DOHH2 (cell line): ENCODE data around the gene TBC1D22A.

Experiments
- H3F3A ChIP-seq: fragments of 200-600 bp; sonication (generic), shearing (Covaris generic); 2 replicates; pipeline ENCODE4 v1.6.0; 2016; ENCODE audit warnings: antibody characterized with exemption, mild to moderate bottlenecking; ENCODE audit not compliant: control insufficient read depth, insufficient read depth
- H3K27ac ChIP-seq: fragments of 200-600 bp; sonication (generic); 2 replicates; pipeline ENCODE4 v1.5.1; 2014; ENCODE audit warnings: low read depth, mild to moderate bottlenecking, low read length, moderate library complexity
- H3K27me3 ChIP-seq: fragments of 200-600 bp; sonication (generic); 2 replicates; pipeline ENCODE4 v1.6.1; 2014; ENCODE audit warnings: mild to moderate bottlenecking, low read length, mixed read lengths; ENCODE audit not compliant: control insufficient read depth
- H3K36me3 ChIP-seq: fragments of 200-600 bp; sonication (generic); 2 replicates; pipeline ENCODE4 v1.6.1; 2014; ENCODE audit warnings: mild to moderate bottlenecking, low read length, moderate library complexity, mixed read lengths; ENCODE audit not compliant: control insufficient read depth
- H3K4me1 ChIP-seq: fragments of 200-600 bp; sonication (generic); 2 replicates; pipeline ENCODE4 v1.6.1; 2014; ENCODE audit warnings: mild to moderate bottlenecking, low read length, mixed read lengths; ENCODE audit not compliant: control insufficient read depth
- H3K4me2 ChIP-seq: fragments of 200-600 bp; sonication (generic); 2 replicates; pipeline ENCODE4 v1.6.0; 2014; ENCODE audit warnings: mild to moderate bottlenecking, low read length, moderate library complexity
- H3K4me3 ChIP-seq: fragments of 200-600 bp; sonication (generic); 2 replicates; pipeline ENCODE4 v1.5.1; 2014; ENCODE audit warnings: mild to moderate bottlenecking, low read length, mixed read lengths
- H3K79me2 ChIP-seq: fragments of 200-600 bp; sonication (generic); 2 replicates; pipeline ENCODE4 v1.6.1; 2014; ENCODE audit warnings: mild to moderate bottlenecking, low read length, mixed read lengths; ENCODE audit not compliant: control insufficient read depth
- H3K9me2 ChIP-seq: fragments of 200-600 bp; sonication (generic); replicated peaks from 2 replicates; pipeline ENCODE4 v1.6.1; 2014; ENCODE audit warnings: mild to moderate bottlenecking, low read length, mixed read lengths; ENCODE audit not compliant: control insufficient read depth
- H3K9me3 ChIP-seq: fragments of 200-600 bp; sonication (generic); 2 replicates; pipeline ENCODE4 v1.6.1; 2014; ENCODE audit warnings: antibody characterized with exemption, low read length, mixed read lengths; ENCODE audit not compliant: control insufficient read depth, insufficient read depth
- H4K20me1 ChIP-seq: fragments of 200-600 bp; sonication (generic); 2 replicates; pipeline ENCODE4 v1.6.0; 2014; ENCODE audit warnings: low read depth, mild to moderate bottlenecking, antibody characterized with exemption, low read length, moderate library complexity; ENCODE audit not compliant: control insufficient read depth, insufficient read depth
- CTCF ChIP-seq: fragments of 200-600 bp; sonication (generic); IDR thresholded peaks from one replicate; pipeline ENCODE4 v1.5.1; 2014; ENCODE audit warnings: antibody characterized with exemption, mild to moderate bottlenecking, low read depth, low read length; ENCODE audit not compliant: poor library complexity, severe bottlenecking
- EZH2phosphoT487 ChIP-seq: fragments of 200-600 bp; sonication (generic); IDR thresholded peaks from 2 replicates; pipeline ENCODE4 v1.6.1; 2017; ENCODE audit warnings: borderline replicate concordance, mild to moderate bottlenecking, antibody characterized with exemption, low read length, moderate library complexity, mixed read lengths

Gene TBC1D22A

GRCh38 chr22:47127441-47127871 lies 365.0 kb downstream of the TBC1D22A start:
- no peak overlapping the region for H3K27ac ChIP-seq
- H3K9me2 ChIP-seq, result no peaks in the 10 kb centered on the region
- TF ChIP-seq CTCF (no peak), EZH2phosphoT487 (no peak)
- H3K4me3 ChIP-seq, result no peak overlapping the region
- H3K27me3 ChIP-seq, result no peaks in the 10 kb centered on the region
- H3K4me1 ChIP-seq, result no peaks in the 10 kb centered on the region
- H3K9me3 ChIP-seq, result no peaks in the 10 kb centered on the region
- H3F3A ChIP-seq, result no peaks in the 10 kb centered on the region
- H3K4me2 ChIP-seq, result no peak overlapping the region
- no peaks in the 10 kb centered on the region for H3K36me3 ChIP-seq
- H4K20me1 ChIP-seq, result no peaks in the 10 kb centered on the region
- H3K79me2 ChIP-seq, result no peaks in the 10 kb centered on the region

GRCh38 chr22:47128216-47128615 lies 365.8 kb downstream of the TBC1D22A start:
- Histone ChIP-seq H3K79me2 (no peaks in the 10 kb centered on the region), H3K27me3 (no peaks in the 10 kb centered on the region), H3K9me2 (no peaks in the 10 kb centered on the region), H3K36me3 (no peaks in the 10 kb centered on the region), H3K4me3 (no peak overlapping the region), H3K27ac (no peak overlapping the region), H3K4me1 (no peaks in the 10 kb centered on the region), H3F3A (no peaks in the 10 kb centered on the region), H4K20me1 (no peaks in the 10 kb centered on the region), H3K4me2 (no peak overlapping the region), H3K9me3 (no peaks in the 10 kb centered on the region)
- TF ChIP-seq CTCF, result no peak
- no peak for TF ChIP-seq EZH2phosphoT487

- Histone ChIP-seq H3K4me3 (no peak overlapping the region), H3K36me3 (no peaks in the 10 kb centered on the region), H3F3A (no peaks in the 10 kb centered on the region), H3K9me3 (no peaks in the 10 kb centered on the region), H3K27ac (no peak overlapping the region), H3K27me3 (no peaks in the 10 kb centered on the region), H3K79me2 (no peaks in the 10 kb centered on the region), H3K4me1 (no peaks in the 10 kb centered on the region), H3K4me2 (no peak overlapping the region), H4K20me1 (no peaks in the 10 kb centered on the region), H3K9me2 (no peaks in the 10 kb centered on the region)
- TF ChIP-seq CTCF (no peak), EZH2phosphoT487 (no peak)
Measured at GRCh38 chr22:47128622-47129215, 366.3 kb downstream of the TBC1D22A start.
